Suppressor macrophage treated with lipopolysaccharide for 4 hours (primary cell): Measurements from ENCODE around the gene ANAPC4.
"Not testable (repeated sequence)": the region's sequence is repeated elsewhere in the genome, so short reads cannot be mapped to it uniquely, and the experiment has no call there.

Experiments
- DNase-seq: peaks from one replicate; pipeline ENCODE4 v3.0.0-alpha.2; 2020

Gene ANAPC4

DNA sequence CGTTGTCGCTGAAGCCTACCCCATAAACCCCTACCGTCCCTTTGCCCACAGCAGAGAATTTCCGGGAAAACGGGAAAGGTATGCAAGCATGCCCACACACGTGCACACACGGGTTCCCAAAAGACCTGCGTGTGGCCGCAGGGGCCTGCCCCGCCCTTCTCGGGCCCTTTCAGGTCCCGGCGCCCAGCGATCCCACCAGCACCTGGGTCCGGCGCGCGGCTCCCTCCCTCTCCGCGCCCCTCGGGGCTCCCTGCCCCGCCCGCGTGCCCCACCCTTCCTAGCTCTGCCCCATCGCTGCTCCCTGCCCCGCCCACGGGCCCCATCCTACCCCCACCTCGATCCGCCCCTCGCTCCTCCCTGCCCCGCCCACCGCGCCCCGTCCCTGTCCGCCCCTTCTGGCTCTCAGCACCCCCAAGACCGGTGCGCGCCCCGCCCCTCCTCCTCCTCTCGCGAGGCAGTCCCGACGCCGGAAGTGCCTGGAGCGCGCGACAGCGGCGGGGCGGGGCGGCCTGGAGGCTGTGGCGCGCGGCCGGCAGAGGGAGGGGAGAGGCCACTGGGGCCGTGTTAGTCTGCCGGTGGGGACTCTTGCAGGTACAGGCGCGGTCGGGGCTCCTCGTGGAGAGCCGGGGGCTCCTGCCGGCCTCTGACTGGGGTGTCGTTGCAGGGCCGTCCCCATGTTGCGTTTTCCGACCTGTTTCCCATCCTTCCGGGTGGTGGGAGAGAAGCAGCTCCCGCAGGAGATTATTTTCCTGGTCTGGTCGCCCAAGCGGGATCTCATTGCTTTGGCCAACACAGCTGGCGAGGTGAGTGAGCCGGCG lies at the start of gene ANAPC4:
Gene ANAPC4, plus strand, starts transcription at position 510 of the 818 bp plus-strand sequence. Its CDS starts 165 bp downstream, at position 675.
- peak; percentile 94 for DNase-seq

GRCh38 chr4:25328463-25328862 lies 48.6 kb upstream of the ANAPC4 start:
- not testable (repeated sequence) for DNase-seq

GRCh38 chr4:25330335-25330734 lies 46.7 kb upstream of the ANAPC4 start:
- no peak for DNase-seq

GRCh38 chr4:25330905-25331808 lies 45.9 kb upstream of the ANAPC4 start:
- DNase-seq: no peak

GRCh38 chr4:25343671-25344070 lies 33.4 kb upstream of the ANAPC4 start:
- no peak for DNase-seq

DNA sequence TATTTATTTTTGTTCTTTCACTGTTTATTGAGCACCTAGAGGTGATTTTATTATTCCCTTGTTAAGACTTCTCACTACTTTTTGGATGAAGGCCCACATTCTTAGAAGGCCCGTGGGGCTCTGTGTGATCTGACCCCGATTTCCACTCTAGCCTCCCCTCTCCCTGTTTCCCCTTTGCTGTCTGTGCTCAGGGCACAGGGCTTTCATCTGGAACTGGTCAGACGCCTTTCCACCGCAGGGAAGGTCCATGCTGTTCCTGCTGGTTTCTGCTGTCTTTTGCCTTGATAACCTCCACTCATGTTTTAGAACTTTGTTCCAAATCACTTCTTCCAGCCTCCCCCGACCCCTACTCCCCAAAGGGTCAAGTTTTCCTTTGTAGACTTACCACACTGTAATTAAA lies 31.3 kb upstream of the ANAPC4 start:
- no peak for DNase-seq

- DNase-seq: peak; percentile 10
Observed at GRCh38 chr4:25346913-25347312, 30.1 kb upstream of the ANAPC4 start.

GRCh38 chr4:25347473-25347872 lies 29.6 kb upstream of the ANAPC4 start:
- no peak for DNase-seq

DNA sequence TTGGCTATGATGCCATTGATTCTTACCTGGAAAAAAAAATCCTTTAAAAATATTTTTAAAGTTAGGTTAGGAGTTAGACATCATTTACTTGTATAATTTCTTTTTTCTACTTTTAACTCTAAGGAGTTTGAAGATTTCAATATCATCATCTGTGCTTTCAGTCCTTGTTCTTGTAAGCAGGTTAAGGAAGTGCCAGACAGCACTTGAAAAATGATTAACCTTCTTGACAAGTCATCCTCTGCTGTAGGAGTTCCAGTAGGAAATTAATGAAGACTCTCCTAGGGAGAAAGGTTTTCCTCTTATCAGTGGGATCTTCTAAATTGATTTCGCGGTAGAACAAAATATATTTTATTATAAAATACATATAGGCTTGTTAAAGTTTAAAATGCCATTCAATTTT lies 29.1 kb upstream of the ANAPC4 start:
- no peak for DNase-seq

DNA sequence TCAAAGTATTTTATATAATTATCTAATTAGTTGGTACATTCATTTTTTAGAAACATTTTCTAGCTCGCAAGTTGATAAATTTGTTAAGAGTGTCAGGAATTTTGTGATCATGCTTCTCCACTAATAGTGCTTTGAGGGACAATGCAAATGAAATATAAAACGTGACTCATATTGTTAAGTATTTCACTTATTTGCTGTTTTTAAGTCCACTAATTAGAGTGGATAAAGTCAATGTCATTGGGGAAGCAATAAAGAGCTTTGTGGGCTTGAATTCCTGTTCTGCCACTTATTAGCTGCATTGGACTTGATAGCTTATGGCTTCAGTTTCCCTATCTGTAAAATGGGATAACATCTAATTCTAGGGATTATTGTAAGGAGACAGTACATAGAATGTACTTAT lies 26.5 kb upstream of the ANAPC4 start:
- DNase-seq: no peak

DNA sequence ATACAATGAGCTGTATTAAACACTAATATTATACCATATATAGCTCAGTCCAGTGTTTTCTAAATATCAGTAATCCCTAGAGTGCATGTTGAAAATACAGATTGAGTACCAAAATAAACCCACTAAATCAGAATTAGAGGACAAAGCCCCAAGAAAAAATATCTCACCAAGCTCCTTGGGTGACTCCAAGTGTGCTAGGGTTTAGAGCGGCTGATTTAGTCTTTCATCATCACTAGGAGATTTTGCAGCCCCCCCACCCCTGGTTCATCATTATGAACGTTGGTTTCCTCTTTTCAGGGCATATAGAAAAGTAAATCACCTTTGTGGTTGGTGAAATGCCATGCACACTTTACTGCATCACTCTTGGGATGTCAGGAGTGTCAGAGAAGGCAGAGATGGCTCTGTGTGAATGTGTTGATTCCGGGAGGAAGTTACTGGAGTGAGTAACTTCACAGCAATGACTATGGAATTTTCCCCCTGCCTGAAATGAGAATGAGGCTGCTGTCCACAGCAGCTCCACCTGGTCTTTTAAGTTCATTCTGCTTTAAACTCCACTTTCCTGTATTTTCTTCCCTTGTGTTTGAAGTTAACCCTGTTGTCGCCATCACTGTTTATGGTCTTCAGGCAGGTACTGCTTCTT lies 25.2 kb upstream of the ANAPC4 start:
- DNase-seq: no peak

DNA sequence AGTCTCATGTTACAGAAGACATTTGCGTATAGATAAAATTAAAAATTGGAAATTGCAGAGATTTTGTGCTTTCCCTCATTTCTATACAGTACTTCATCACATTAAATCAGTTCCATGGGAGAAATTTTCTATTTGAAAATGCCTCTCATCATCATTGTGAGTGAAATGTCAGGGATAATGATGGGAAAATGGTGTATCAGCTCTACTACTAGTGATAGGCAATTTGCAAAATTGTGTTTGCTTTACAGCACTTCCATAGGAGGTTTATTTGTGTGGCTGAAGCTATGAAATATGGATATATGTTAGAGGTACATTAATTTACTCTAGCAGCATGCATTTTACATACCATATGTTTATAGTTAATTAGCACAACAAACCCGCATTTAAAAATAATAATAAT lies 21.0 kb upstream of the ANAPC4 start:
- DNase-seq: no peak

- DNase-seq: no peak
Observed at GRCh38 chr4:25358515-25359275, 18.4 kb upstream of the ANAPC4 start.

GRCh38 chr4:25361253-25361652 lies 15.8 kb upstream of the ANAPC4 start:
- DNase-seq: no peak

GRCh38 chr4:25367004-25367621 lies 9.9 kb upstream of the ANAPC4 start:
- DNase-seq: peak; percentile 69

DNA sequence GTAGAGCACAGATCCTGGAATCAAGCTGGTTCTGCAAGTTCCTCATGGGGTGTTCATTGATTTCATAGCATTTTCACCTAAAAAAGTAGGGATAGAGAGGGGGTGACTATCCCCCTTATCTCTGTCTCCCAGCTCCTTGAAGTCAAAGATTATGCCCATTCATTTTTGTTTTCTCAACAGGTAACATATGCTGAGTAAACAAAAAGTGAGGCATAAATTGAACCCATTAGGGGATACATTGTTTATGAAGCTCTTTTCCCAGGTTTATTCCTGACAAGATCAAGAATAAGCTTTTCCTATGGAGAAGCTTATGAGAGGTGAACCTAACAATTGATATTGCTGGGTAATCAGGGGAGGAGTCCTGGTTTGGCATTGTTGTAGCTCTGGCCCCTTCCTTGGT lies 9.2 kb upstream of the ANAPC4 start:
- no peak for DNase-seq

DNA sequence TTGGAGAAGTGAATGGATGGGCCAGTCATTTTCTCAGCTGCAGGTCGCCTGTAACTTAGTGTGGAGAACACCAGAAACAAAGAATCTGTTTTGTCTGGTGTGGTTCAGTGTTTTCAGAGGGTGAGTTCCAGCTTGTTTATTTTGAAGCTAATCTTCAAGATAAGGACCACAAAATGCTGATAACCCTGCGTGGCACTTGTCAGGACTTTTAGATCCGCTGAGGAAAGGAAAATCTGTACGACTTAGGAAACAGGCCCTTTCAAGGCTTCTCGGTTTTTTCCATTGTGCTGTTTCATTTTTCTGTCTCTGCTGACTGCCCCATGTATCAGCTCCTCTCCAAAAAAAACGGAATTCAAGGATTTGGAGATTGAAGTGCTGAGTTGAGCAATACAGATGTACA lies 8.7 kb upstream of the ANAPC4 start:
- DNase-seq: no peak

DNA sequence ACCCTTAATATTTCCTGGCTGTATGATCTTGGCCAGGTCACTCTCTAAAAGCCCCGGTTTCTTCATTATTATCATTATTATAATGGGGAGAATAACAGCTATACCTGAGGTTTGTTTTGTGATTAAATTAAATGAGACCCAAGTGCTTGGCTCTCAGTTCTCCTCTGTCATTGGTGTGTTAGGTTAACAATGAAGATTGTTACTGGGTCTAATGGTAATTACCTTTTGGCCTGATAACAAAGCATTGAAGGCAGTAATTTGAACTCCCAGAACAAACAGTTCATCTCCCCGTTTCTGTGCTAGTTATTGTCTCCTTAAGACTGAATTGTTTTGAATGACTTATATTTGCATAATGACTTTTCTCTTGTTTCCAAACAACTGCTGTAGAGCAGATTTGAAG lies 6.8 kb upstream of the ANAPC4 start:
- DNase-seq: no peak

DNA sequence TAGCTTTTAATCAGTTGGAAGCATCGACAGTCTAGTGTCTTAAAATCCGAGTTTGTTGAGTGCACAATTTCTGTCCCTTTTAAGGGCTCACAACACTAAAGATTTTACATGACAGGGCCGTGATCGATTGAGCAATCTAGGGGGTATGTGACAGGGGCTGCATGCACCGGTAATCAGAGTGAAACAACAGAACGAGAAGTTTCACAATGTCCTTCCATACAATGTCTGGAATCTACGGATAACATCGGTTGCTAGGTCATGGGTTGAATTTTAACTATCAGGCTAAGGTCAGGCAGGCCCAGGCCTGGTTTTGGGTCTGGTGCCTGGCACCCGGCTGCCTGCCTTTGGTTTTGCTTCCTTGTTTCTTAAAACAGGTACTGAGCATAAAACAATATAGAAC lies 4.5 kb upstream of the ANAPC4 start:
- peak; percentile 7 for DNase-seq

DNA sequence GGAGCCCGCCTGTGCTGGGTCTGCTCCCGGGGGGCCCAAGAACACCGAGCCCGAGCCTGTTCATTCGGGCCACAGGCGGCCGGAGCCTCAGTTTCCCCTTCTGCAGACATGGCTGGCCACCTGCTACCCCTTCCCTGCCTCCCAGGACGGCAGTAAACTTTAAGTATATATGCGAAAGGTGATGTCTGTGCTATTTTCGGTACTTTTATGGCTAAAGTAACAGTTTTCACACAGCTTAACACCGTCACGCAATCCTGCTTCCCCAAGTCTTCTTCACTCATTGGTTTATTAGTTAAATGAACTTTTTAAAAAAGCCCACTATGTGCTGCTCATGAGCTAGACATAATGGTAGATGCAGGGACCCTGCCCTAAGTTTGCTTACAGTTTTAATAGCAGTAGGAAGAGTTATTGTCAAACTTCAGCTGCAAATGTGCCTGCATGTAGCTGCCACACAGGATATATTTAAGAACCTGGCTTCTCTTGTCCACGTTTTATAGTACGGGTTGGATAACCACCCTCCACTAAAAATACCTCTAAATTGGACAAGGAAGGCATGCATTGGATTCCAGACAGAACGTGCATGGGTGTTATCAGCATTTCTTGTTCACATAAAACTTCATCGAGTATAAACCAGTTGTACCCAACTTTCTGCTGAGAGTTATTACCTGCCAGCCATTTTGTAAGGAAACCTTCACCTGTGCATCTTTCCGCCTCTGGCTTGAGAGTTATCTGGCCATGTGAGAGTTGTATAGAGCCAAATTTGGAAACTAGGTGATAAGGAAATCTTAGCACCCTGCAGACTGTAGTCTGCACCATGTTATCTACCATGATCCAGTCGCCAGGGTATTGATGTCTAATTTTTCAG lies 741 bp downstream of the ANAPC4 start:
- DNase-seq: no peak

GRCh38 chr4:25378437-25378743 lies 1.3 kb downstream of the ANAPC4 start:
- DNase-seq: no peak
